ENCODE data around the gene SMIM31.

Gene SMIM31

DNA sequence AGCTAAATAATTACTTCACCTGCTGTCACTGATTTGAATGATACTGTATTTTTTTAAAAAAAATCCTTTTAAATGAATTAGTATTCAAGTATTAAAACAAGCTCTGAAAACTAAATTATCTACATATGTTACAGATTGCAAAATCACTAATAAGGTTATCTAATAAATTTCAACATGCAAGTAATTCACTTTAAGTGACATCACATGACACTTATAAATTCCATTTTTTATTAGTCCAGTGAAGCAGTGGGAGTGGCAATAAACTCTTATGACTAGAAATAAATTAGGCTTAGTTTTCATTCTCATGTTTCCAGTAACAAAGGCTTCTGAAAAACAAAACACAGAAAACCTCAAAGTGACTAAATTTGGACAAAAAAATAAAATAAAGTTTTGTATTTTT lies 36.3 kb downstream of the SMIM31 start:
- no peak for DNase-seq

DNA sequence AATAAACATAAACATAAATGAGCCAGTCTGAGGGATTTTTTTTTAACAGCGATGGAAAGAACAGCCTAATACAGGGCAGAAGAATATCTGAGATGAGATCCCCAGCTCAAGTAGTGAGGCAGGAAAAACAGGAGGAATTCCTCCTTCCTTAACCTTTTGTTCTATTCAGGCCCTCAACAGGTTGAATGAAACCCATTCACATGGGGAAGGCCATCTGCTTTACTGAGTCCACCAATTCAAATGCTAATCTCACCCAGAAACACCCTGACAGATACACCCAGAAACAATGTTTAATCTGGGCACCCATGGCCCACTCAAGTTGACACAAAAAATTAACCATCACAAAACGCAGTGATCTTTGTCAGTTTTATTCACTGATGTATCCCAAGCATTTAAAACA lies 45.5 kb downstream of the SMIM31 start:
- no peak for DNase-seq

DNA sequence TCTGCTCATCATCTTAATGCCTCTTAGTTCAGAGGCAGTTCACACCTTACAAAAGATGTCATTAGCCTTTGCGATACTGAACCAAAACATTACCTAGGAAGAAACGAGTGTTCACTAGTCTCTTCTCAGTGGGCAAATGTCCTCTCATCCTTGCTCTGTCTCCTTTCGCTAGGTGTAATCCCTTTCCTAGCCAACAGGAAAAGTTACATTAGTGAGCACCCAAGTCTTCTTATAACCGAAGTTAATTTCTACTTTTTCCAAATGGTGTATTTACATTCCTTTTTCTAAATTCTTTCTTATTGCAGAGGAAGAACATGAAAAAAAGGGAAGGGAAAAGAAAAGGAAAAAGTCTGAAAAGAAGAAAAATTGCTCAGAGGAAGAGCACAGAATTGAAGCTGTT lies 46.9 kb downstream of the SMIM31 start:
- DNase-seq: no peak

DNA sequence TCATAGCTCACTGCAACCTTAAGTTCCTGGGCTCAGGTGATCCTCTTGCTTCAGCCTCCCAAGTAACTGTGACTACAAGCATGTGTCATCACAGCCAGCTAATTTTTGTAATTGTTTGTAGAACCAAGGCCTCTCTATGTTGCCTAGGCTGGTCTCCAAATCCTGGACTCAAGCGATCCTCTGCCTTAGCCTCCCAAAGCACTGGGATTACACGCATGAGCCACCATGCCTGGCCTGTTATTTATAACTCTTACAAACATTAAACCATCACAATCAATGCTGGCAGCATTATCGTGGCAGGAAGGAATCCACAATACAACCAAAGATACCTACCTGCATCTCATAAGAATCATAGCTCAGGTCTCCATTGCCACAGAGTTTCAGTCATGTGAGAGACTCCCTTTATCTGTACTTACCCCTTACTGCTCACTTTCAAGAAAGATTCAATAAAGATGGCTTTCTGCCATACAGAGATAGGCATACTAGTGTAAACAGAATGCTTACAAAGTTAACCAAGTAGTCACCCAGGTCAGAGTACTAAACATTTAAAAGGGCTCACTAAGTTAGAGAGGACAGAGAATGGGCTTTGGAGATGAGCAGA lies 48.5 kb downstream of the SMIM31 start:
- no peak for DNase-seq

DNA sequence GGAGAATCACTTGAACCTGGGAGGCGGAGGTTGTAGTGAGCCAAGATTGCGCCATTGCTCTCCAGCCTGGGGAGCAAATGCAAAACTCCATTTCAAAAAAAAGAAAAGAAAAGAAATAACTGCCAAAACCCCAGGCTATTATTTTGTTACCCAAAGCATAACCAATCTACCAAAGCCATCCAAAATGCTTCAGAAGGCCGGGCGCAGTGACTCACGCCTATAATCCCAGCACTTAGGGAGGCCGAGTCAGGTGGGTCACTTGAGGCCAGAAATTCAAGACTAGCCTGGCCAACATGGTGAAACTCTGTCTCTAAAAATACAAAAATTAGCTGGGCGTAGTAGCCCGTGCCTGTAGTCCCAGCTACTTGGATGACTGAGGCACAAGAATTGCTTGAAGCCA lies 49.8 kb downstream of the SMIM31 start:
- no peak for DNase-seq

DNA sequence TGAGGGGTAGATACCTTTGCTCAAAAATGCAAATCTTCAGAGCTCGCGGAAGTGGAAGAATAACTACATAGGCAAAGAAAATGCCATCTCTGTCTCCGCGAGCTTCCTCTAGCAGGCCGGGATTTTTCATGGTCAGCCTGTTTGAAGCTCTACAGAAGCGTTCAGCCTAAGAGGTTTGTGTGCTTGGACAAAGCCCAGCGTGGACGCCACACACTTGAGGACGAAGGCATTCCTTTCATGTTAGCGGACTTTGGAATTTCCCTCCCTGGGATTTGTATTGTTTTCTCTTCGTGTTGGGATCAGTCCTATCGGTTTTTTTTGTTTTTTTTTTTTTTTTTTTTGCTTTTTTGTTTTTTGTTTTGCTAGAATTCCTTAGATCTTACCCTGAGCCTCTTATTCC lies 53.7 kb downstream of the SMIM31 start:
- DNase-seq: no peak

DNA sequence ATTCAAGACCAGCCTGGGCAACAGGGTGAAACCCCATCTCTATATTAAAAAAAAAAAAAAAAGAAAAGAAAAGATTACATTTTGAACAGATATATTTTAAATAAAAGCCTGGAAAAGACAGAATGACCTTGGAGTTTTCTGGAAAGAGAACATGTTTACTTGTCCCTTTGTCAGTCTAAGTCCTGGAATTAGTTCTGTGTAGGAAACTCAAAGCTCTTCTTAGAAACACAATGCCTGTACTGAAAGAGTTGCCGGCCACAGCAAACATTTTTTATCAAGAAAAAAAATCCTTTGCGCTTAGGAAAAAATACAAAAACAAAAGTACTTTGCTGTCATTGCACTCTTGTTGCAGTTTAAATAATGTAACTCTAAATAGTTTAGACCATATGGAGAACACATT lies 59.6 kb downstream of the SMIM31 start:
- DNase-seq: no peak

DNA sequence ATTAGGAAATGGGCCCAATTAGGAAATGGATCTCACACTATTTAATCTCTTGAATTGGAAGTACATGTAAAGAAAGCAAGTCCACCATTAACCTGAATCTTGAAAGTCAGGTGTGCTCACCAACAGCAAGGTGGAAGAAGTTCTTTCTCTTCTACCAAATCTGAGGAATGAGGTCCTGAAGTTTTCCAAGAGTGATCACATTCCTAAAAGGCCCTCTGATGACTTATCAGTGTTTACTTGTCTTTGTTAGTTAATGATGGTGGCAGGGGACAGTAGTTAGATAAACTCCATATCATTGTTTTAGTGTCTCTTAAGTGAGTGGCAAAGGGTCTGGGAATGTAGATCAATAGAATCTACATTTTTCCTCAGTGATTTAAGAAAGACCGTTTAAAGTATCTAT lies 61.8 kb downstream of the SMIM31 start:
- no peak for DNase-seq

DNA sequence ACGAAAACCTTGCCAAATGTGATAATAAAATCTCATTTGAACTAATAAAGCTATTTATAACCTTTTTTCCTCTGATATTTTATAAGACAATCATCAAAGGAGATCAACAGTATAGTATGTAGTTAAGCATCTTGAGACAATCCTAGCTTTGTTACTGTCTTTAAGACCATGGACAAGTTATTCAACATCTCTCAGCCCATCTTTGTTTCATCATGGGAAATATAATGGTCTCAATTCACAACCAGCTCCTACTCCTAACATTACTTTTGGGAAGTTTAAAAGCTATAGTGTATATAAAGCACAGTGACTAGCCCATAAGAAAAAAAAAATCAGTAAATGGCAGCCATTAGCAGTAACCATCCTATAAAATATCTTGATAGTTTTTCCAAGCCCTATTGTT lies 65.4 kb downstream of the SMIM31 start:
- no peak for DNase-seq

DNA sequence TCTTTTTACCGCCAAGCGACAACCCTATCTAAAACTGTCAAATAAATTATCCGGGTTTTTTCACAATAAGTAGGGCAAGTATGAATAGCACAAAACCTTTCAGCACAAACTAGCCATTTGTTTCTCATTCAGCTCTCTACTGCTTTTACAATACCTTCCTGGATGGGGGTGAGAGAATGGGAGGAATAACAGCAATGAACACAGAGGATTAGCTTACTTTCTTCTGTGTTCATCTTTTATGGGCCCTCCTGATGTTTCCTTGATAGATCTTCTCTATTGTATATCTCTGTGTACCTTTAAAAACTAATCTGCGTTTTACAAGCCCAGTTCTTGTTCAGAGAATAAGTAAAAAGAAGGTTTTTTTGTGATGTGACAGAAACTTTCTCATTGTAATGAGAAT lies 67.8 kb downstream of the SMIM31 start:
- no peak for DNase-seq

DNA sequence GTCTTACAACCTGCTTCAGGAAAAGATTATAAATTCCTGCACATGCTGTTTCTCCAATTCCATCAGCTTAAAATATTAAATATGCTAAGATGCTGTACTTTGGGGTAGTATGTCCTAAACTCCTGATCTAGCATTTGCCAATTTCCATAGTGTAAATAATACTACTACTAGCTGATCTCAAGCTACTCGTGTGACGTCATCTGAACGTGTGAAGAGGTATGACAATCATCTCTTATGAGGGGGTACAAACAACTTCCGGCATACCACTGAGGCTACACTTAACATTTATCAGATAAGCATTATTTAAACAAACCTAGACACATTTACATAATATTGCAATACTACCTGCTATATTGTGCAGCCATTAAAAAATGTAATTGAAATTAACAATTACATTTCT lies 70.7 kb downstream of the SMIM31 start:
- no peak for DNase-seq

DNA sequence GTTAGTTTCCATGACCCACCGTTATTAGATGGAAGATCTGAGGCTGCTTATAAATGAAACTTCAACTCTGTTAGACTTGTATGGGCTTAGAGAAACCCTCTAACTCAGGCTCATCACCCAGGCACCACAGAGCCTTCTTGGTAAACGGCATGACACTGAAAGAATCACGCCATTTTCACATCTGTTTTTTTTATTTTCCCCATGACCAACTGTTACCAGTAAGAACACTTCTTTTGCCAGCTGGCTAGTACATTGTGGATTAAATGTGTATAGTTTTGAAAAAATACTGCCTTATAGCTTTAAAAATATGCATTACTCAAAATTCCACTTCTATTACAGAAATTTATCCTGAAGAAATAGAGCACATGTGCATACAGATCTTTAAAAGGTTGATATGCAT lies 75.0 kb downstream of the SMIM31 start:
- no peak for DNase-seq

DNA sequence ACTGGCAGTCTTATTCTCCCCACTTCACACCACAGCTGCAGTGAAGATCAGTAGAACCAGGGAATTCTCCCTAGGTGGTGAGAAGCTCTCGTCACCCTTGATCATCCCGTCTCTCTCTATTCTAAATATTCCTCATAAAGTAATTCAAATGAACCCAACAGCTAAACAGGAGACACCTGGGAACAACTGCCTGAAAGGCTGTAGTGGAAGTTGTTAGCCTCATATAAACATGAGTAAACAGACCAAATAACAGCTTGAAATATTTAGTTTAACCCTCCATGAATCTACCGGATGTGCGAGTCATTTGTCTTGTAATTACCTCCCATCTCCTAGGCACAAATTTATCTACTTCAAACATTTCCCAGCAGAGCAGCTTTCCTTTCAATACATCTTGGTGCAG lies 92.6 kb downstream of the SMIM31 start:
- no peak for DNase-seq

DNA sequence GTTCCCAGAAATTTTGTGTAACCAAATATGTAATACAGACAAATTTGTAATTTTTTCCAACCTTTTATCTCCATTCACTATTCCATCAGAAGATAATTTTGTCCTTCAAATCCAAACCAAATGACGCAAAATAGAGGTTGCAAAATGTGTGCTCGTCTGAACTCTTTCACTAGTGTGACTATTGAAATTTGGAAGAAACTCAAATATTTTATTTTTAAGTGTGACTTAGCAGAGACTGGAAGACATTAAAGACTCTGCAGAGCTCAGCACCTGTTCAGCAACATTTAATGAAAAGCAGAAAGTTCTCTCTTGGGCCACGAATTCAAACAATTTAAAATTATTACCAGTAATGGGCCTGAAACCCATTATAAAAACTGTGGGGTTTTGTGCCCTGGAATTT lies 93.1 kb downstream of the SMIM31 start:
- DNase-seq: no peak

DNA sequence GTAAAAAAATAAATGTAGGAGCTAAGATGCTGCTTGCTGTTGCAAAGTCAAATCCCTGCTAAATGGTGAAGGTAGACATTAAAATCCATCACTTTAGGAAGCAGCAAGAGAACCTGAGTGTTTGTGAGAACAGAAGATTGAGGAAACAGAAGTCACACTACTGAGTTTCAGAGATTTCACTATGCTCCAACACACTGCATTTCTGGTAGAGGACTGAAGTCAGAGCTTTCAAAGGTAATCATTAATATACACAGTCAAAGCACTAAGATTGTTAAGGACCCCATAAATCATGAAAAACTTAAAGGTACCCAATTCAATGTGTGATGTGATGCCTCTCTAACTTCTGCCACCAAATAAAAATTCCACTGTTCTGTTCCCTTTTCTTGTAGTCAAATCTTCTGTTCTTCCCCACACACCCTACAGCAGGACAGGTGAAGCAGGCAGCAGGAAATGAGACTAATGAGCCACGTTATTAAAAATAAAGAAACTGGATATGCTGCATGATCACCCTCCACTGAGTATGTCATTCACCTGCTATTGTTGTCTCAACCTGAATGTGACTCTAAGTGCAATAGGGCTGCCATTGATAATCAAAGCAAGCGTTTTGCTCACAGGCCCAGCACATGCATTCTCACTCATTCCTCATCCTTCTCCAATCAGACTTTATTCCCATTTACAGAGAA lies 94.2 kb downstream of the SMIM31 start:
- DNase-seq: no peak

All from effector CD8-positive, alpha-beta T cell (primary cell).